HG03196 (cell line): ENCODE measurements around the gene EIF4ENIF1.
"Not testable (repeated sequence)": the region's sequence is repeated elsewhere in the genome, so short reads cannot be mapped to it uniquely, and the experiment has no call there.

Source experiments
- ATAC-seq: cut with Tn5 transposase; IDR thresholded peaks from one replicate; pipeline ENCODE4 v1.9.1; 2021; ENCODE audit not compliant: unreplicated experiment

EIF4ENIF1 gene

DNA sequence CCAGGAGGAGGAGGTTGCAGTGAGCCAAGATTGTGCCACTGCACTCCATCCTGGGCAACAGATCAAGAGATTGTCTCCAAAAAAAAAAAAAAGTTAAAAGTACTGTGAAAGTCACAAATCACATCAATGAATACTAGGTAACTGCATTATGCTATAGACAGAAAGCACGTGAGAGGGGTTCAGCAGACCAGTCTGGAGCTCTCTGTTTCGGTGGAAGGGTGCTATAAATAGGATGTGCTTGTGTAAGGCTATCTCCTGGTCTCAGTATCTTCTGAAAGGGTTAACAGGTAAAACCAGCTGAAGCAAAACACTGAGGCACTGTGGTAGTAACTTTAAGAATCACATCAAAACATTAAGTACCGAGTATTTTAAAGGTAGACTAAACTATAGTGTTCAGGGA is 43.4 kb downstream of the EIF4ENIF1 start:
- no peak for ATAC-seq

DNA sequence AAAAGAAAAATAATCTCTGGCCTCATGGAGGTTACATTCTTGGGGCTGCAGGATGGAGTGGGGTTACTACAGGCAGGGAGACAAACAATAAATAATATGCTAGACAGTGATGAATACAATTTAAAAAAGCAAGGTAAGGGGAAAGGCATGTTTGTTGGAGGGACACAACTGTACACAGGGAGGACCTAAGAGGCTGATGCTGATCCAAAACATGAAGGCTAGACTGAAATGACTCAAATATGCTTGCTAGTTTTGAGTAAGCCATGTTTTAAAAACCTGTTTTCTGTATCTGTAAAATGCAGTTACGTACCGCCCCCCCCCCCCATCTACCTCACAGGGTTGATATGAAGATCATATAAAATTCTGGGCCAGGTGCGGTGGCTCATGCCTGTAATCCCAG is 44.0 kb downstream of the EIF4ENIF1 start:
- no peak for ATAC-seq

DNA sequence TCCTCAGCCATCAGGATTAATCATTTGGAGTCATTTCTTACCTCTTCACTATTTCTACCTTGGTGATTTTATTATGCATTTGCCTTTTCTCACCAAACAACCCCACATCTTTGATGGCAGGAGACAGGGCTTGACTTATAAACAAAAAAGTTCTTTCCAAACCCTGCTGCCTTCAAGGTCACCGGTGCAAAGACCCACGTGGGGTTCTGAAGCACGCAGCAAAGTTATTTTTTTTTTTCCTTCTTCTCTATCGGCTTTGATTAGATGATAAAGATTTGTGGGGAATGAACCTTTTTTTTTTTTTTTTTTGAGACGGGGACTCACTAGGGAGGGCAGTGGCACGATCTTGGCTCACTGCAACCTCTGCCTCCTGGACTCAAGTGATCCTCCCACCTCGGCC is 46.1 kb downstream of the EIF4ENIF1 start:
- no peak for ATAC-seq

GRCh38 chr22:31442768-31443489 is 46.7 kb downstream of the EIF4ENIF1 start:
- ATAC-seq, result no peak

- no peak for ATAC-seq
These were observed 48.0 kb downstream of the EIF4ENIF1 start for GRCh38 chr22:31441652-31442051.

DNA sequence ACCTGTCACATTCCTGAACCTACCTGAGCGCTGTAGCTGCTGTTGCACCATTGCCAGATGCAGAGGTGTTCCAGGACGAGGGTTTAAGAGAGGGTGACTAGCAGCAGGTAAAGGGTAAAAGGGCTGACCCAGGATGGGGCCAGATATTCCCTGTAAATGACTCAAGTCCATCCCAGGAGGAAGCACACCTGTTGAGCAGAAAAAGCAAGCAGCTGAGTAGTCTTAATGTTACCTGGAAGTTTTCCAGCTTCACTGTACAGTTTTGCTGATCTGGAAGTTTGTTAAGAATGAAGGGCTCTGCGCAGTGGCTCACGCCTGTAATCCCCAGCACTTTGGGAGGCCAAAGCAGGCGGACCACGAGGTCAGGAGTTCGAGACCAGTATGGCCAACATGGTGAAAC is 49.0 kb downstream of the EIF4ENIF1 start:
- no peak for ATAC-seq

DNA sequence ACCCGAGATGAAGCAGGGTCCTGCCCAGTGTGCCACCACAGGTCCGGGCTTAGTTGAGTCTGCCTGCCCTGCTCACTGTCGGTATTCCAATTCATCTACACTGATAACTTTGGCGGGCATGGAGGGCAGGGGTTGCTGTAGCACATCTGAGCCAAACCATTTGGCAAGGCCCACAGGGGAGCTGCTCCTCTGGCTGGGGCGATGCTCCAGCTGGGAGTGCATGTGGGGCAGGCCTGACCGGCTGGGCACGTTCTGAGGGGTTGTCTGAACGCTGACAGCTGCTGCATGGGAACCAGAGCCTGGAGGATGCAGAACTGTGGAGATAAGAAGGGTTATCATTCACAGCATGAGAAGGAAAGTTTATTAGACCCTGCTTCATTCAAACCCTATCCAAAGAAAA is 49.8 kb downstream of the EIF4ENIF1 start:
- no peak for ATAC-seq

GRCh38 chr22:31436132-31436531 is 53.5 kb downstream of the EIF4ENIF1 start:
- no peak for ATAC-seq

DNA sequence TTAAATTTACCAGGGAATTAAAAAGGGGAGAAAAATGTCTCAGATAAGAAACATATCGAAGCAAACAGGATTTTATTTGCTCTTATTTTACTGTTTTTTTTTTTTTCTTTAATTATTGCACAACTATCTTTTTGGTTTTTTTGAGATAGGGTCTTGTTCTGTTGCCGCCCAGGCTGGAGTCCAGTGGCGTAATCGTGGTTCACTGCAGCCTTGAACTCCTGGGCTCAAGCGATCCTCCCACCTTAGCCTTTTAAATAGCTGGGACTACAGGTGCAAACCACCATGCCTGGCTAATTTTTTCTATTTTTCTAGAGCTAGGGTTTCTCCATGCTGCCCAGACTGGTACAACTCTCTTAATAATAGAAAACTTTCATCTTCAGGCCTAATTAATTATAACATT is 57.7 kb downstream of the EIF4ENIF1 start:
- ATAC-seq, result no peak

DNA sequence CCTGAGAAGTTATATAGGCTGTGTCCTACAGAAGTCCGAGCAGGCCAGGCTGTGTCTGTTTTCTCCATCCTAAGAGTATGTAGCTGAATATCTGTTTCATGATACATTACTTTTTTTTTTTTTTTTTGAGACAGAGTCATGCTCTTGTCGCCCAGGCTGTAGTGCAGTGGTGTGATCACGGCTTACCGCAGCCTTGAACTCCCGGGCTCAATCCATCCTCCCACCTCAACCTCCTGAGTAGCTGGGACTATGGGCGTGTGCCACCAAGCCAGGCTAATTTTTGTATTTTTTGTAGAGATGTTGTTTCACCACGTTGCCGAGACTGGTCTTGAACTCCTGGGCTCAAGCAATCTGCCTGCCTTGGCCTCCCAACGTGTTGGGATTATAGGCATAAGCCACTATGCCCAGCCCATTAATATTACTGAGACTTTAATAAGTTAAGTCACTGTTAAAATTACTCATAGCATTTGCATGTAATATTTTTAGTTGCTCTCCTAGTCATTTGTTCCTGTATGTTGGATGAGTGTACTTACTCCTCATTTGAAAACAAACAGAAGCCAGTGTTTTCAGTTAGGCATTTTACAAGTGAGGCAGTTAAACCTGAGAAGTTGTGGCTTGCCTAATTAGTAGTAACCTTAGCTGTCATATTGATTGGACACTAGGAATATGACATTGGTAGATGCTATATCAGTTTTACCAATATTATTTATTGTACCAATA is 64.2 kb downstream of the EIF4ENIF1 start:
- ATAC-seq, result no peak

DNA sequence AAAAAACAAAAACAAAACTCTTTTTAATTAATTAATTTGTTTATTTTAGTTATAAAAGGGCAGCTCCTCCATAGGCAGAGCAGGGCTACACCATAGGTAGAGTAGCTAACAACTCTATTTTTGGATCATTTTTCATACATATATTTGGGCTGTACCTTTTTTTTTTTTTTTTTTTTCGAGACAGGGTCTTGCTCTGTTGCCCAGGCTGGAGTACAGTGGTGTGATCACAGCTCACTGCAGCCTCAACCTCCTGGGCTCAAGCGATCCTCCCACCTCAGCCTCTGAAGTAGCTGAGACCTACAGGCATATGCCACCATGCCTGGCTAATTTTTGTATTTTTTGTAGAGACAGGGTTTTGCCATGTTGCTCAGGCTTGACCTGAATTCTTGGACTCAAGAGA is 87.3 kb downstream of the EIF4ENIF1 start:
- ATAC-seq, result not testable (repeated sequence)

DNA sequence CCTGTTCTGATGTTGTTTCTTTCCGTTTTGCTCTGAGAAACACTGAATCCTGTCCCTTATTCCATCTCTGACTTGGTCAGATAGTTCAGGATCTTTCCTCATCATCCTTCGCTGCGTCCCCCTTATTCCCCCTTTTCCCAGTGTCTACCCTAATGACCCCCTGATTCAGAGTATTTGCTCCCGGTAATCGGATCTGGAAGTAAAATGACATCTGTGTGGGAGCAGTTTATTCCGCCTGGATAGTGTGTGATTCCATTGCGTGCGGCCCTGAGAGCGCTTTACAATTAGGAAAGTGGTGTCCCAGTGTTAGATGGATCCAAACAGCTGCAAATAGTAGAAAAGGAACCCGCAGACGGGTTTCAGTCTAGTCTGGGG is 89.6 kb downstream of the EIF4ENIF1 start:
- no peak for ATAC-seq

DNA sequence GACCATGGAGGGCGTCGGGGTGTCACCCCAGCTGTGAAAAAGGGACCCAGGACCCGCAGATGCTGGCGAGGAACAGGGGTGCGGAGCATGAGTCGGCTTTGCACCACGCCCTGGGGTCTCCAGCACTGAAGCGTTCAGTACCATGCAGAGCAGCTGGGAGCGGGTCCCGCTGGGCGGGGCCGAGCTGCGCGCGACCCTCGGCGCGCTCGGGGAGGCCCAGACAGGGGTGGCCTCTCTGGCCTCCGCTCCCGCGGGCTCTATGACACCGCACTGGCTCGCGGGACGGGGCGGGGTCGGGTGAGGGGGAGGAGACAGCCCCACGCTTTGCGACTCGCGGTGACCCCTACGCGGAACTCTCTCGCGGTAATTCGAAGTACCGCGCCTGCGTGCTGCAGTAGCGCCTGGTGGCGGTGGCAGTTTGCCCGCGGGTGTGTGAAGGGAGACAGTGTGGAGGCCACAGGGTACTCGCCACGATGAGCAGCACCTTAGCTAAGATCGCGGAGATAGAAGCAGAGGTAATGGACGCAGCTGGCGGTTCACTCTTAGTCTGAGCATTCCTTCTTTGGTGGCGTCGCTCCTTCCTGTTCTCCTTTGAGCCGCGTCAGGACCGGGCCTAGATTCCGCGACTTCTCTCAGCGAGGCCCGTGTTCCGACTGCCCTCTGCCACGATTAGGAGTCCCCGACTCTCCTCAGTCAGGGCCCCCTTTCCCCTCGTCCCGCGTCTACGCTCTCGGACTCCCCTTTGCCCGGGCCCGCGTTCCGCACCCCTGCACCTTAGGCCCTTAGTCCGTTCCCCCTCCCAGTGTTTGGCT is 90.2 kb downstream of the EIF4ENIF1 start, which contains the start of gene DRG1:
DRG1 (plus strand) TSS at position 394 of the 812 bp plus-strand sequence; CDS start at position 474, 80 bp downstream.
- peak; percentile 92 for ATAC-seq

DNA sequence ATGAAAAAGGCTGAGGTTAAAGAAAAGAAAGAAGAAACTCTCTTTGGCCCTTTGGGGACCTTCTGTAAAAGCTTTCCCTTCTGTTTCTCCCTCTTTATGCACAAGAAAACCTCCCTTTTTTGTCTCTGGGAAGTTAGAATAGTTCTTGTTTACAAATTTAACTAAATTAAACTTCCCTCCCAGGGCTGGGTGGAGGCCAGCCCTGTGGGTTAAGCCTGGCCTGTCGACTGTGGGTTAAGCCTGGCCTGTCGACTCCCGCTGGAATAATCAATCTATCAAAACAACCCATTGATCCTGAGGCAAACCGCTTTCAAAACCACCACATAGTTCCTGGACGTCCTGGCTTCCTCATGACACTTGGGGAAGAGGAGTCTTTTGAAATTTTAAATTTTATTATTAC is 91.4 kb downstream of the EIF4ENIF1 start:
- ATAC-seq, result no peak

DNA sequence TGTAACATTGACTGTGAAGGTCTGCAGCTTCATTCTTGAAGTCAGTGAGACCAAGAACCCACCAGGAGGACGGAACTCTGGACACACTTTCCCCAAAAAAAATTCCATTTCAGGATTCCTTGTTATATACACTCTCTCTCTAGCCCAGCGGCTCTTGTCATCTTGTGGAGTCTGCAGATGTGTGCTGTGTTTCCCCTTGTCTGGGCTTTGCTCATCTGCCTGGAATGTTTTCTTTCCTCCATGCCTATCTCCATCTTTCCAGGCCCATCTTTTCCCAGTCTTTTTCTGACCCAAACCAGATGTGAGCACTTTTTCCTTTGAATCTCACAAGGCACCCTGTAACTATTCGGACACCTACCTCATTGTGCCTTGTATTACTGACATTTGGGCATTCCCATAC is 95.3 kb downstream of the EIF4ENIF1 start:
- no peak for ATAC-seq

DNA sequence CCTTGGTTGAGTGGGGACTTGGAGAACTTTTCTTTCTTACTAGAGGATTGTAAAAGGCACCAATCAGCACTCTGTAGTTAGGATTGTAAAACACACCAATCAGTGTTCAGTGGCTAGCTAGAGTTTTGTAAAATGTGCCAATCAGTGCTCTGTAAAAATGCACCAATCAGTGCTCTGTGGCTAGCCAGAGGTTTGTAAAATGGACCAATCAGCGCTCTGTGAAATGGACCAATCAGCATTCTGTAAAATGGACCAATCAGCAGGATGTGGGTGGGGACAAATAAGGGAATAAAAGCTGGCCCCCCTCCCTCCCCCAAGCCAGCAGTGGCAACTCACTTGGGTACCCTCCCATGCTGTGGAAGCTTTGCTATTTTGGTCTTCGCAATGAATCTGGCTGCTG is 95.7 kb downstream of the EIF4ENIF1 start:
- no peak for ATAC-seq
